ENCODE measurements around the gene CHN2.

CHN2 gene

GRCh38 chr7:29461996-29462395 lies 267.4 kb downstream of the CHN2 start:
- no peak for TF ChIP-seq CTCF (conservative IDR thresholded peaks at IDR 0.05)

DNA sequence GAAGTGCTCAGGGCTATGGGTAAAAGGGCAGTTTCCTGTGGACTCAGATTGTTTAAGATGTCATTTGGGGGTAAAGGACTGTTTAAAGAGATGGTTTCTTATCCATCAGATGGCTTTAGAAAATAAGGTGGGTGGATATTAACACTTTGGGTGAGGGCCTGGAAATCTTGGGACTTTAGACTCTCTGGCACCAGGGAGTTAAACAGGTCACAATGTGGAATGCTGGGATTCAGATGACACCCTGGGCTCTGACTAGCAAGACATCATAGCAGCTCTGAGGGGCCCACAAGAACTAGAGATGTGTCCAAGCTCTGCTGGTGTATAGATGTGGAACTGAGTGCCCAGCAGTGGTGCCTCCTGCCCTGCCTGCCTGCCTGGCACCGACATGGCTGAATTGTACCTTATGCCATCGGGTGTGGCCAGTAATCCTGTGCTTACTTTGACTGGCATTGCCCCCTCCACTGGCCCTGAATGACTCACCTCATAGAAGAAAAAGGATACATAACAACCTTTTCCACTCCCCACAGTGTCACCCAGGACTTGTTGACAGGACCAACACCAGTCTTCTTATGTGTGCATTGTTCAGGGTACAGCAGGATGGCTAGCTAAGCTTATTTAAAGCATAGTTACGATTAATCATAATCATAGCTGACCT lies 269.1 kb downstream of the CHN2 start:
- H3K27ac ChIP-seq = no peak overlapping the region
- TF ChIP-seq CTCF (conservative IDR thresholded peaks at IDR 0.05) = no peak

More at GRCh38 chr7:29461996-29462395, 267.4 kb downstream of the CHN2 start:
- no peak overlapping the region for H3K27ac ChIP-seq

GRCh38 chr7:29464753-29465152 lies 270.2 kb downstream of the CHN2 start:
- no peak overlapping the region for H3K27ac ChIP-seq
- TF ChIP-seq CTCF (conservative IDR thresholded peaks at IDR 0.05) = no peak

DNA sequence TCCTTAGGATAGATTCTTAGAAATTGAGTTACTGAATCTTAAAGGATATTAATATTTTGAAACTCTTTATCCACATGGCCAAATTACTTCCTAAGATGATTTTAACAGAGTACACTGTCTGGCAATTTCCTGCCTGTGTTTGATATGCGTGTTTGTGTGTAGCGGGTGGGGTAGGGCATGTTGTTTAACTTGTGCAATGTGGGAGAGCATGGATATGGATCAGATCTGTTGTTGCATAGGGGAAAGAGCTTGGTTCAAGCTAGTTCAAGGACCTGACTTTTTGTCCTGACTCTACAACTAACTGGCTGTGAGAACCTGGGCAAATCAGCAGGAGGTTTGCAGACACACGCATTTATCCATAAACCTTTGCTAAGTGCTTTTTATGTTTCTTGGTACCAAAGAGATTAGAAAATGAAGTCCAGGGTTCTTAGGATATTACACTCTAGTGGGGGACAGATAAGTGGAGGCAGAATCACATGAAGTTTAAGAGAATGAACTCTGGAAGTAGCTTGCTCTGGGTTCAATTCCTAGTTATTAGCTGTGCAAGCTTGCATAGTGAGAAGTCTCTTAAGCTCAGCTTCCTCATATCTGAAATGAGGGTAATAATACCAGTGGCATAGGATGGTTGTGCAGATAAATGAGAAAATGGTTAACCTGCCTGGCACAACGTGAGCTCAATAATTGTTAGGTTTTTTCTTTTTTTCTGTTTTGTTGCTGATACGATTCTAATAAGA lies 272.8 kb downstream of the CHN2 start:
- H3K27ac ChIP-seq = no peak overlapping the region
- no peak for TF ChIP-seq CTCF (conservative IDR thresholded peaks at IDR 0.05)

GRCh38 chr7:29468196-29468595 lies 273.6 kb downstream of the CHN2 start:
- H3K27ac ChIP-seq = no peak overlapping the region
- no peak for TF ChIP-seq CTCF (conservative IDR thresholded peaks at IDR 0.05)

- TF ChIP-seq CTCF (conservative IDR thresholded peaks at IDR 0.05) = no peak
Measured at GRCh38 chr7:29469281-29469680, 274.7 kb downstream of the CHN2 start.

GRCh38 chr7:29469976-29470557 lies 275.5 kb downstream of the CHN2 start:
- H3K27ac ChIP-seq = no peak overlapping the region
- no peak for TF ChIP-seq CTCF (conservative IDR thresholded peaks at IDR 0.05)

More at GRCh38 chr7:29469281-29469680, 274.7 kb downstream of the CHN2 start:
- no peak overlapping the region for H3K27ac ChIP-seq

All from VCaP (cell line).